AML-193 (cell line): ENCODE data around the gene THOC7.
A peak's percentile ranks its signal among the peaks of the same experiment; 100 is the strongest.

Source experiments
- DNase-seq, 2 experiments: peaks; one replicate each; lab custom pipeline; 2025; lab: John Stamatoyannopoulos, UW

THOC7 gene

GRCh38 chr3:63863150-63864007 is at the start of gene THOC7, which contains the start of gene ATXN7:
Gene THOC7, minus strand, starts transcription at chr3:63863805. Its CDS starts 15 bp downstream, at chr3:63863790.
Gene ATXN7, plus strand, starts transcription at chr3:63863867. Its CDS starts 48,732 bp downstream, at chr3:63912599.
- DNase-seq: peak; percentile 57 to 59

GRCh38 chr3:63912768-63913588 is 49.4 kb upstream of the THOC7 start:
- no peak for DNase-seq

GRCh38 chr3:63911873-63912767 is 48.5 kb upstream of the THOC7 start, which contains the start of gene SCAANT1:
Gene SCAANT1, minus strand, starts transcription at chr3:63912383.
- DNase-seq: peak; percentile 71 to 79

- peak; percentile 15 to 37 for DNase-seq
These were observed 47.9 kb upstream of the THOC7 start for GRCh38 chr3:63911509-63911872.

DNA sequence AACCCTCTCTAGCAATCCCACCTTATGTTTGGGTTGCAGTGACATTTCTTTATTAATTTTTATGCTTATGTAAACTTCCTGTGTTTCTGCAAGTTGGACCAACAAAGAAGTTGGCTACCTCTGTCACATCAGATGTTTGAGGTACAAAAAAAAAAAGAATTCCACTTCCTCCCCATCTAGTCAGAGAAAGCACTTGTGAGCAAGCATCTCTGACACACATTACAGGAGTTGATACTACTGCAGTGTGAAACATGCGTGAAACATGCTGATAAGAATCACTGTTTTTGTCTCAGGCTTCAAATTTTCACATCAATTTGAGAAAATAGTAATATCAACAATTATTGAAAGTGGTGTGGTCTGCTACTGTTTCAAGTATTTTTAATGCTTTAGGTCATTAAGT is 47.3 kb upstream of the THOC7 start:
- no peak for DNase-seq

DNA sequence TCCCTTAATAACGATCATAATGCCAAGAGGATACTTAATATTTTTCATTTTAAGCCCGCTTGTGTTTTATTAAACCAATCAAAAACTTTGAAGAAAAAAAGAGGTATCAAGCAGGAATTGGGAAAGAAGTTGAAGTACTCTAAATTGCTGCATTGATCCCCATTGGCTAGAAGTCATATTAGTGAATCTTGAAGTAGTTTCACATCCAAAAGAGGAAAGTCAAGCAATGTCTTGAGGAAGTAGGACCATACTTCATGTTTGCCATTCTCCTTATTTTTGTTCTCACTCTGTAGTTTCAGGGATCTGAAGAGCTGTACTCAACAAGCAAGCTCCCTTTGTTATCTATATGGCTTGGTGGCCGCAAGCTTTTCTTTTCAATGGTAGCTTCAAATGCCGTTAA is 46.4 kb upstream of the THOC7 start:
- no peak for DNase-seq

- DNase-seq: no peak
These were observed 45.8 kb upstream of the THOC7 start for GRCh38 chr3:63909431-63909830.

GRCh38 chr3:63908776-63909175 is 45.2 kb upstream of the THOC7 start:
- no peak for DNase-seq

GRCh38 chr3:63908081-63908736 is 44.6 kb upstream of the THOC7 start:
- DNase-seq: no peak

- DNase-seq: no peak
These were observed 42.4 kb upstream of the THOC7 start for GRCh38 chr3:63905731-63906620.

GRCh38 chr3:63900459-63900858 is 36.9 kb upstream of the THOC7 start:
- no peak for DNase-seq

GRCh38 chr3:63900010-63900409 is 36.4 kb upstream of the THOC7 start:
- DNase-seq: no peak

GRCh38 chr3:63896332-63897030 is 32.9 kb upstream of the THOC7 start:
- no peak for DNase-seq

DNA sequence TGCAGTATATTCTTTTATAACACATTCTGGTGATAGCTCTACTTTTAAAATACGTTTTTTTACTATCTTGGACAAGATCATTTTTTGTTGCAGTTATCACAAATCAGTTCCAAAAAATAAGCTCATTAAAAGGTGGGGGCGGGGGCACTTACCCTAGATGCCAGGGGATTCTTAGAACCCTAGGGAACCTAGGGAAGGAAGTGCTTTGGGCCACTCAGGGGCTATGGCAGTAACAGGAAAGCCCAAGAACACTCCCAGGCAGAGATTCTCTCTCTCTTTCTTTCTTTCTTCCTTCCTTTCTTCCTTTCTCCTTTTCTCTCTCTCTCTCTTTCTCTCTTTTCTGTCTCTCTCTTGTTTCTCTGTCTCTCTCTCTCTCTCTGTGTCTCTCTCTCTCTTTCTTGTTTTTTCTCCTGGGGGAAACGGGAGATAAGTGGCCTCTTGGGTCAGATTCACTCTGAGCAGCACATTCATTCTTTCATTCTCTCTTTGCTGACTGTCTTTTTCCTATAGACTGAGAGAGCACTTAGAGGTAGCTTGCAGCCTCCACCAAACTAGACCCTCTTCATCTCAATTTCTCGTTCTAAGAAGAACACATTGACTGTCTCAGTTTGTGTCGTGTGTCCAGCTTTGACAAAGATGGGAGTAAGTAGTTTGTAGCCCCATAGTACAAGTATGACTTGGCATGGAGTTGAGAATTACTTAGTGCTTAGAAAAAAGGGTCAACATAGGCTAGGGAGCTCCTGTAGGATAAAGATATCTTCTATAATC is 32.0 kb upstream of the THOC7 start:
- no peak for DNase-seq

DNA sequence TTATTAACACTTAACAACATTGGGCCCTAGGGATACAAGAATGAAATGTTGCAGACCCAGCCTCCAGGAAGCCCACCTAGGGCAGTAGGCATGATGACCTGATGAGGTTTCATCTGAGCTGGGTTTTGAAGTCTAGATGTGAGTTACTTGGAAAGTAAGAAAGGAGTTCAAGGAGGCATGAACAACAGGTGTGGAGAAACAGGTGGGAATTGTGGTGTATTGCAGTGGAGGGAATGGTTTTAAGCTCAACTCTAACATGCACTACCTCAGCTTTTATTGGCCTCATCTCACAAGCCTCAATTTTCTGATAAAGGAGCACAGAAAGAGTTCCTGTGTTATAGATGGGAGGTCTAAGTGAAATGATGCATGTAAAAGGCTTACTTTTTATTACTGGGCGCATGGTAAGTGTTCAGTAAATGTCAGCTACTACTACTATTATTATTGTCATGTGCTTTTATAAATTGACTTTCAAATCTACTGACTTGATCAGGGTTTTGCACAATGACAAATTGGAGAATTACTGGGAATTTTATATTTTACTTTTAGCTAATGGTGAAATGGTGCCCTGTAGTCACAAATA is 29.3 kb upstream of the THOC7 start:
- DNase-seq: no peak

DNA sequence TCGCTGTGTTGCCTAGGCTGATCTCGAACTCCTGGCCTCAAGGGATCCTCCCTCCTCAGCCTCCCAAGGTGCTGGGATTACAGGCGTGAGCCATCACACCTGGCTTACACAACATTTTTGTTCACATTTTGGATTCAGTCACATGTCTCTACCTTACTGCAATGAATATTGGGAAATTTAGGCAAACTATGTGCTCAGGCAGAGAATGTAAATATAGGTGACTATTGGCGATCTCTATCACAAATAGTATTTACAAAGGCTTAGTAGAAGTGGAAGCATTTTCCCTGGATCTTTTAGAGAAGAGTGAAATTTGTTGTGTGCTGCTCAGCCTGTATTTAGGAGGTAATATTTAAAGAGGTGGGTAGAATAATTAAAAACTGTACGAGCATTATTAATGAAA is 27.9 kb upstream of the THOC7 start:
- no peak for DNase-seq

GRCh38 chr3:63886858-63887257 is 23.3 kb upstream of the THOC7 start:
- no peak for DNase-seq

GRCh38 chr3:63880653-63881052 is 17.0 kb upstream of the THOC7 start:
- no peak for DNase-seq
